OCI-LY7 (cell line): Measurements from ENCODE around the gene RHNO1.

Source experiments
- EZH2phosphoT487 ChIP-seq: fragments of 200-600 bp; sonication (generic); IDR thresholded peaks from 2 replicates; pipeline ENCODE4 v1.6.1; 2018; ENCODE audit warnings: low read depth, borderline replicate concordance, mild to moderate bottlenecking, mixed run types, antibody characterized with exemption, low read length, moderate library complexity, mixed read lengths
- TF ChIP-seq, protein P1 (sequence below): fragments of 200-600 bp; sonication (generic); conservative IDR thresholded peaks from 2 replicates; pipeline ENCODE4 v1.5.1; 2014; ENCODE audit warnings: mild to moderate bottlenecking, antibody characterized with exemption, low read length, moderate library complexity, mixed read lengths

GRCh38 chr12:2923057-2923456, 46.0 kb downstream of the RHNO1 start:
- TF ChIP-seq, protein P1, sequence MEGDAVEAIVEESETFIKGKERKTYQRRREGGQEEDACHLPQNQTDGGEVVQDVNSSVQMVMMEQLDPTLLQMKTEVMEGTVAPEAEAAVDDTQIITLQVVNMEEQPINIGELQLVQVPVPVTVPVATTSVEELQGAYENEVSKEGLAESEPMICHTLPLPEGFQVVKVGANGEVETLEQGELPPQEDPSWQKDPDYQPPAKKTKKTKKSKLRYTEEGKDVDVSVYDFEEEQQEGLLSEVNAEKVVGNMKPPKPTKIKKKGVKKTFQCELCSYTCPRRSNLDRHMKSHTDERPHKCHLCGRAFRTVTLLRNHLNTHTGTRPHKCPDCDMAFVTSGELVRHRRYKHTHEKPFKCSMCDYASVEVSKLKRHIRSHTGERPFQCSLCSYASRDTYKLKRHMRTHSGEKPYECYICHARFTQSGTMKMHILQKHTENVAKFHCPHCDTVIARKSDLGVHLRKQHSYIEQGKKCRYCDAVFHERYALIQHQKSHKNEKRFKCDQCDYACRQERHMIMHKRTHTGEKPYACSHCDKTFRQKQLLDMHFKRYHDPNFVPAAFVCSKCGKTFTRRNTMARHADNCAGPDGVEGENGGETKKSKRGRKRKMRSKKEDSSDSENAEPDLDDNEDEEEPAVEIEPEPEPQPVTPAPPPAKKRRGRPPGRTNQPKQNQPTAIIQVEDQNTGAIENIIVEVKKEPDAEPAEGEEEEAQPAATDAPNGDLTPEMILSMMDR, result no peak
- no peak for TF ChIP-seq EZH2phosphoT487
